HG02885 (cell line): ENCODE results near the gene SMAD3.
A peak's percentile ranks its signal among the peaks of the same experiment; 100 is the strongest.

Source experiments
- ATAC-seq: cut with Tn5 transposase; IDR thresholded peaks from one replicate; pipeline ENCODE4 v1.9.1; 2021; ENCODE audit warnings: mild to moderate bottlenecking; ENCODE audit not compliant: unreplicated experiment, poor library complexity

SMAD3 gene

DNA sequence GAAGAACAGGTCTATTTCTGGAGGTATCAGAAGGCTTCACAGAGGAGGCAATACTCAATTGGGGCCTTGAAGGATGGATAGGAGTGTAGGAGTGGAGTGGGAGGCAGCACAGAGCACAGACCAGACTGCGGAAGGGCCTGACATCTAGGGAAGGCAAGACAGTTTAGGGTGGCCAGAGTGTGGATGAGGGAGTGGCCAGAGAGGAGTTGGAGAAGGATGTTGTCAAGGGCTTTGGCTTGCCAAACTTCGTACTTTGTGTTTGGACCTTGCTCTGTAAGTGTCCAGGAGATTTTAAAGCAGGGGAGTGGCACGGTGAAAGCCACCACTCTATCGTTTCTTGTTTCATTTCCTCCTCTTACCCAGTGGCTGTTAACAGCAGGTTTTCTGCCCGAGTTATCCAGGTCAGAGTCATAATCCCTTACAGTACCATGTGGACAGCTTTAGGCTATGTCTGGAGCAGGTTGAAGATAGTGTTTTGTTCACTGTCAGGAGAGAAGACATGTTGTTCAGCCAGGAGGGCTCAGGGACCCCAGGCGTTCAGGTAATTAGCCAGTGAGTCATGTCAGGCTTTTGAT is 12.3 kb downstream of the SMAD3 start:
- ATAC-seq, result no peak

DNA sequence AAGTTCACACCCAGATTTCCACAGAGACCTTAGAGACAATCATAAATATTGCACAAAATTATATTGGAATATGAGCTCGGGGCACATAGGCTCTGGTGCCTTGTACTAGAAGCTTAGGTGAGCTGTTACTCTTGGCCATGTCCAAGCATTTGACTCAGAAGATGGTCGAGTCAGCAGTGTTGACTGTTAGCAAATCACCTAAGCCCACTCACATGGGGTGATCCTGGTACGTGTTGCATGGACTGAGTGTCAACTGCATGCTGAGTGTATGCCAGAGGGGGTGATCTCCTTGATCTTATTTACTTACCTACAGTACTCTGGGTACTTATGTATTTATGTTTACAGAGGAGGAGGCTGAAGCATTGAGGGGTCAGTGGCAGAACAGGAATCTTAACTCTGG is 14.0 kb downstream of the SMAD3 start:
- ATAC-seq, result no peak

DNA sequence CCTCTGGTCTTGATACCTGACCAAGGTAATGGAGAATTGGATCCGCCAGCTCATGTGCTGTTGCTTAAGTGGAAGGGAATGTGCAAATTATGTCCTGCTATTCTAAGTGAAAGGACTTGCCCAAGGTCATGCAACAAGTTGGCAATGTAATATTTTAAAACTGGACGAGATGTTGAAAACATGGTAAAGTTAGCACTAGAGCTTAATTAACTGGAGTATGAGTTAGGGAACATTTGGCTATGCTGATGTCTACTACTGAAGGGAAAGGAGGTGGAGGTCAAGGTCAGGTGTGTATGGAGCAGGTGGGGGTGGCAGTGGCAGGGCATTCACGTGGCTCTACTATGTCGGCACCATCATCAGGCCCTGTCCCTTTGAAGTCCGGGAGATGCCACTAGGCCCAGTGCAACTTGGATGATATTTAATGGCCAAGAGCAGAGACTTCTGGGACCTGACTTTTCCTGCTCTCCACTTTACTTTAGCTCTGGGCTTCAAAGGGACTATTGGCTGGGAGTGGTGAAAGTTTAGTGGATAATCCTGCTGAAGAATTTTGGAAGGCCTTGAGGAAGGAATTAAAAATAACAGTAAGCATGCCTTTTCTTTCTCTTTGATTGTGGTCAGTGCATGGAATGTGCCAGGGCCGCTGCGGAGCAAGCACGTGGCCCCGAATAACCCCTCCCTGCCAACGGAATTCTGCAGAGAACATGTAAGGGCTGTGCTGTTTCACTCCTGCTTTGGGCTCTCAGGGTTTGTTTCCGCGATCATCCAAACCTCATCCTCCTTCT is 14.9 kb downstream of the SMAD3 start:
- no peak for ATAC-seq

DNA sequence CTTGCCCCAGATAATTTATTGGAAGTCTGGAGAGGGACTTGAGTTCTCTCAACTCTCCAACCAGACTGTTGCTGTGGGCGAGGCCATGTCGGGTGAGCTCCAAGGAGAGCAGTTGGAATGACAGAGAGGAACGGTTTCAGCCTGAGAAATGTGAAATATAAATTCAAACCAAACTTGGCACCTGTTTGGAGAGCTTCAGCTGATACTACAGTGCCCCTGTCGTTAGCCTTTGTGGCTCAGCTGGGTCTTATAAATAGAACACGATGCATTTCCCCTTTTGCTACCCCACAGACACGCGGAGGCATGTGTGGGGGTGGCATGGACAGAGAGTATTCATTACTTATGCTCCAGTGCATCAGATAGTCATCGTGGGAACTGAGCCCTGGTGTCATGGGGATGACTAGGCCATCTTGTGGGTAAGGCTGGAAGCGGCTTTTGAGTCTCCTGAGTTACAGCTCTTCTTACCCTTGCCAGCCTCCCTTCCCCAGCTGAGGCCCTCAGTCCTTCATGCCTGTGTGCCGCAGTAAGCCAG is 15.6 kb downstream of the SMAD3 start:
- ATAC-seq, result peak; percentile 46

DNA sequence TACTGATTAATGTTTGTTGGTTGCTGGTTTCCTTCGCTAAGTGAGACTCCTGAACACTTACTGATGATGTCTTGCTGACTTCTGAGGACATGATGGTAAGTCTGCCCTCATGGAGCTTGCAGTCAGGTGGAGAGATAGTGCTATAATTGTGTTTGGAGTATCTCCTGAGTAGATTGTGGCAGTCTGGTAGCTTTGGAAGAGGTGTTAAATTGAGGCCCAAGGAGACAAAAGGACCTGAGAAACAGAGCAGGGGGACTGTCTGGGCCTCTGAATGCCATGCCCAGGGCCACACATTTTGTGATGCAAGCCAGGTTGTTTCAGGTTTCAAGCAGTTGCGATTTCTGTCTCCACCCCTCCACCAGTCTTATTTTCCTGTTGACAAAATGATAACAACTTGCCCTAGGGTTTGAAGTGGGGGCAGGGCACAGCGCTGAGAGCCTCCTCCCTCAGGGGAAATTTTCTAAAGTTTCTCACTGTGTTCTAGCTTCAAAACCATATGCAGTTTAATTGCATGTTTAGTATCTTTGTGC is 16.7 kb downstream of the SMAD3 start:
- no peak for ATAC-seq

DNA sequence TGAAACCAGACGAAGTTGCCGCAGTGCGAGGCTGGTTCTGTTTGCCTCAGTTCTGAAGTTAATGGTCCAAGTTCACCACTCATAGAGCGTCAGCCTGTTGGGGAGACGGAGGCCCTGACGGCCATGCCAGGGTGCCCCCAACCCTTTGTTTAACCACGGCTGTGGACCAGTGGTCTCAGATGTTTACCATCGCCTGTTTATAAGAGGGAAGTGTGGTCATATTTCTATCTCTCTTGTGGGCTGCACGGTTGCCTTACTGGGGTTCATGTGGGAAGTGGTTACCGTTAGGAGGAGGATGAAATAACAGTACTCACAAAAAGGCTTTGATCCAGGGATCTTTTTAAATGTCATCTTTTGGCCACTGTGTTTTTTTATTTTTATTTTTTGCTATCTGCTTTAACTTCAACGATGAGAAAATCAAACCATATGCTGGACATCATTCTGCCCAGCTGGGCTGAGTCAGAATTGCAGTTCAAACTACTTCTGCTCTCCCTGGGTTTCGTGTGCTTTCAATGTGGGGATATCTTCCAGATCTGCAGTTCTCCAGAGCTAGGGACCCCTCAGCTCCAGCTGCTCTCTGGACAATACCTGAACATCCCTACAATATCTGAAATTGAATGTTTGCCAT is 17.8 kb downstream of the SMAD3 start:
- ATAC-seq, result no peak

DNA sequence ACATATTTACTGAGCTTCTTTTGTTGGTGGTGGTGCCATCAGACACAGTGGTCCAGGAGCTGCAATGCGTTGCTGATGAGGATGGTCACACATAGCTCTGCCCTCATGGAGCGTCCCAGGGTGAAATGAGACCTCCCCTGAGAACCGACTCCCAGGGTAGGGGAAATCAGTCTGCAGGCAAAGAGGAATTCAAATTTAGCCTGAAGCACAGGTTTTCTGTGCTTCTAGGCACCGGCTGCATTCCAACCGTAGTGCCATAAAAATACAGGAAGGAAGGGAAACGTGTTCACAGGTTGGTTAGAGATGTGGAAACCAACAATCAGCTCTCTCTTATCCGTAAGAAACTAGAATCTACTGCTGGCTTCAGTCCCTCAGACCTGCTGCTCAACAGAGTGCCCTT is 19.2 kb downstream of the SMAD3 start:
- ATAC-seq, result no peak

DNA sequence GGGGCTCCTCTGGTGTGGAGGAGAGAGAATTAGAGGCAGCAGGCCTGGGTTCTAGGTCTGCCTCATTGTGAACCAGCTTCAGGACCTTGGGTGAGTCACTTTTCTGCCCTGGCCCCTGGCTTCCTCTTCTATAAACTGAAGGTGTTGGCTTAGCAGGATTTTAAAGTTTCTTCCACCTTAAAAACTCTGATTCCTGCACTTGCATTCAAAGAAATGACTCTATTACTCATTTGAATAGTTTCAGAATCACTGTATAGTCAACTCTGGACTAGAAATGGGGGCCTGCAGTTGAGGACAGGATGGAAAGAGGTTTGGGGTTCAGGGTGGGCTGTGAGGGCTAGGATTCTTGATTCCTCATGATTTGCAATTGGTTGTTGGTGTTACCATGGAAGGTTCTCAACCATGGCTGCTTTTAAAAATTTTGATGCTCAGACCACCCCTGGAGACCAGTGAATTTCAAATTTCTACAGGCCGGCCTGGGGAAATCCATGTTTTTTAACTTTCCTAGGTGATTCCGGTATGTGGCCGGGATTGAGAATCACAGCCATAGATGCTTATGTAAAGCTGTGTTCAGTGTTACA is 19.9 kb downstream of the SMAD3 start:
- peak; percentile 35 for ATAC-seq

DNA sequence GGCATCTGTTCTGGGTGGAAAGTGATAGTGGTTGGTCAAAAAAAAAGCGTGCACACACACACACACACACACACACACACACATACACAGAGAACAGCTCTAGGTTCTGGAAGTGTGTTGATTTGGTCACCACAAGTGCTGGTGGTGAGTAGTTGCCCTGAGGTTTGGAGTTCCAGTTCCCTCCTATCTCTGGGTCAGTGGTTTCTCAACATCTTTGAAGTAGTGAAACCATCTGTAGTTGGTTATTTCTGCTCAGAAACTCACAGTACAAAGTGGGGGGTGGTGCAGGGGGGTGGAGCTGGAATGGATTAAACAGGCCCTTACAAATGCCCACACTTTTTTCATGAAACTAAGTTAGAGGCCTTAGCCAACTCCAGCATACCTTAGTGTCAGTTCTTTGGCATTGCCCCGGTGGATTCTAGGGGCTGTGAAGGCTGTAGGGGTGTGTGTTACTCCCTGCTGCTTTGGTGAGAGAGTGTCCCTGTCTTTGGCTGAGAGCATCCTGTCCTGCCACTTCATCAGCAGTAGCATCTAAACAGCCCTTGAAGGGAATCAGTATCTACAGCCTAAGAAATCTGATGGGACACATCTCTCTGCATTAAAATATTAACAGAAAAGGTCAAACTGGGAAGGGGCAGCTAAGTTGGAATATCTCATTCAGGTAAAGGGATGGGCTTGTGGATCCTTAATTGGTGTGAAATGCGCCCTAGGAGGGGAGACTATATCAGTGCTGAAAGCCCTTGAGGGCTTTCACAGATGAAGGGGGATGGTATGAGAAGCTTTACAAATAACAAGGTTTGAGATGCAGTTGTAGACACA is 20.6 kb downstream of the SMAD3 start:
- peak; percentile 58 for ATAC-seq

DNA sequence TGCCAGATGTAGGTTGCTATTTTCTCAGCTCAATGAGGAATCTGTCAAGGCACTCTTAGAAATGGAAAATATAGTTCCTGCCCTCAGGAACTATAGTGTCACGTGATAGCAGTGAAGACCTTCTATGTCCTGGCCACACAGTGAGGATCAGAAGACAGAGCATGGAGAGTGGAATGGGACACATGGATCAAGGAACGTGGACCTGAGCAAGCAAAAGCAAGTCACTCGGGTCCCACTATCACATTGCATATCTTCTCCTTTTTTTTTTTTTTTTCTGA is 21.2 kb downstream of the SMAD3 start:
- ATAC-seq, result no peak

DNA sequence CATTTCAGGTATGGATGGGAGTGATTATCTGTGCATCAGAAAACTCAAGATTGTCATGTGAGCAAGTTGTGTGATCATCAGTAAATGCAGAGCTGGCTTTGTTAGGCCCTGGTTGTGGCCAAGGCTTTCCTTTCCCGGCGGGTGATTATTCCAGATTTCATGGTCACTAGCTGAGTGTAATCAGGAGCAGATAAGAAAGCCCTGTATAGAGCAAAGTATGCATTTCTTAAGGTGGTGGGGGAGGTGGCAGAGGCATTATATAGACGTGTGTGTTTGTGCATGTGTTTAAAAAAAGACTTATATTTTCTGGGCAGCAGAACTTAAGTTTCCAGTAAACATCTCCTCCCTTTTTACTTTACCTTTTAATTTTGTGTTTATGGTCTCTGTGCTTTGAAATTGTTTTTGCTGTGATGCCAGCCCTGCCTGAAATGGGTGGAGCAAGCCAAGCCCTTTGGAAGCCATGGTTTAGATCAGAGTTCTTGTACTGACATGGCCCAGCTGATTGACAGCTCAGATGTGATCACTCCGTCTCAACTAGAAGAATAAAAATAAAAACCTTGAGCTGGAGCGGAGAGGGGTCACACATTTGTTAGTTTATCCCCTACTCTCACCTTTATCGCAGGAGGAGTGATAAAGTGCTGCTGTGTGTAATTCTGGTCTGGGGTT is 22.2 kb downstream of the SMAD3 start:
- ATAC-seq, result no peak

DNA sequence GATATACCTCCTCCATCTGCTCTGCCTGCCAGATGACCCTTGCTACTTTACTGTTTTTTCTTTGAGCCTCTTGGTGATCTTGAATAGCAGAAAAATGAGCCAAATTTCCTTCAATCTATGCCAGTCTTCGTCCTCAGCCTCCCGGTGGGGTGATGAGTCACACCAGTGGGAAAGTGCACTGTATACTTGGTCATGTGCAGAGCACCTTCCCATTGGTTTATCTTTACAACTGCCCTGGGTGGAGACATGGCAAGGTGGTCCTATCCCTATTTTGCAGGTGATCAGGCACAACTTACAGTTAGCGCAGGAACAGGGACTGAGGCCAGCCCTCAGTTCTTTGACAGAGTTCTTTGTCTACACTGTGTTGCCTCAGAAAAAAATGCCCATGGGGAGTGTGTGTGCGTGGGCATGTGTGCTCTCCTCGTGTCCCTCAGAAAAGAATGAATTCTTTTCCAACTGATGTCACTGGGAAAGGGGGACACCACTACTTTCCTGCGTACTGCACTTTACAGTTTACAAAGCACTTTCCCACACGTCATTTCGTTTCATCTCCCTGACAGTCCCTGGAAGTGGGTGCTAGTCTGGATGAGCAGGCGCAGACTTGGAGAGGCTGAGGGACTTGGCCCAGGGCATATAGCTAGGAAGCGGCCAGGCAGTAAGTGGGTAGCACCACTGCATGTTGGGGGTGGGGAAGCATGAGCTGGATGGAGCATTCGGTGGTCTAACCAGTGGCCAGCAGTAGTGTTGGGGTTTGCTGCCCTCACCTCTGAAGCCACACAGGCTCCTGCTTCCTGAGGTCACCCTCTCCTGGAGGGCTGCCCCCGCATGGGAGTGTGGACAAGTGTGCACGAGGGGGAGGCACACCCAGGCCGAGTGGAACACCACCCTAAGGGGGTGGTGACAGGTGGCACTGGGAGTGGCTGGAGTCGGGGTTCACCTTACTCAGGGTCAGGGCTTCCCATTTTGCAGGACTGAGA is 24.1 kb downstream of the SMAD3 start:
- ATAC-seq, result no peak

DNA sequence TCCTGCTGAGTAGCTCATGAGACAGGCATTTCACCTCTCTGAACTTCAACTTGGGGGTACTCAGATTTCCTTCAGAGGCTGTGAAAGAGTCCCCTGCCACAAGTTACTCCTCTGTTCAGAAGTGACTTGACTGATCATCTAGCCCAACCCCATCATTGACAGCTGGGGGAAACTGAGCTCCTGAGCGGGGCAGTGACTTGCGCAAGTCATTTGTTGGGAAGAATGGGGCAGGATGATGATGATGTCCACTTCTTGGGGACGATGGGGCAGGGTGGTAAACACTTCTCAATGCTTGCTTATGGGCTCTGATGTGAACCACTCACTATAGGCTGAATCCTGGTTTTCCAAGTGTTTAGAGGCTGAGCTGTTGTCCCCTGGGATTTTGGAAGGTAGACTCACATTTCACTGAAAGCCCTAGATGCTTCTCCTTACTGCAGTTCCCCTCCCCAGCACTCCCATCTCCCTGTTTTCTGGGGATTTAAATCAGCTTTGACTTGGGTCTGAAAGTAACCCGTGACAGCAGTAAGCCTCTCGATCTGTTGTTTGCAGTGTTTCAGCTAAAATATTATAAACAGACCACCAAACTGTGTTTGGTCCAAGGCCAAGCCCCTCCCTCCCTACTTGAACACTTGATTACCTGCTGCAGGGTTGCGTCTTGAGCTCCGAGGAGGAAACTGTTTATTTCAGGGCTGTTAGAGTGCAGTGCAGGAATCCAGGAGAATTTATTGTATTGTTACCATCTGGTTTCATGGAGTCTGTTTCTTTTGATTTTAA is 25.1 kb downstream of the SMAD3 start:
- ATAC-seq, result no peak

DNA sequence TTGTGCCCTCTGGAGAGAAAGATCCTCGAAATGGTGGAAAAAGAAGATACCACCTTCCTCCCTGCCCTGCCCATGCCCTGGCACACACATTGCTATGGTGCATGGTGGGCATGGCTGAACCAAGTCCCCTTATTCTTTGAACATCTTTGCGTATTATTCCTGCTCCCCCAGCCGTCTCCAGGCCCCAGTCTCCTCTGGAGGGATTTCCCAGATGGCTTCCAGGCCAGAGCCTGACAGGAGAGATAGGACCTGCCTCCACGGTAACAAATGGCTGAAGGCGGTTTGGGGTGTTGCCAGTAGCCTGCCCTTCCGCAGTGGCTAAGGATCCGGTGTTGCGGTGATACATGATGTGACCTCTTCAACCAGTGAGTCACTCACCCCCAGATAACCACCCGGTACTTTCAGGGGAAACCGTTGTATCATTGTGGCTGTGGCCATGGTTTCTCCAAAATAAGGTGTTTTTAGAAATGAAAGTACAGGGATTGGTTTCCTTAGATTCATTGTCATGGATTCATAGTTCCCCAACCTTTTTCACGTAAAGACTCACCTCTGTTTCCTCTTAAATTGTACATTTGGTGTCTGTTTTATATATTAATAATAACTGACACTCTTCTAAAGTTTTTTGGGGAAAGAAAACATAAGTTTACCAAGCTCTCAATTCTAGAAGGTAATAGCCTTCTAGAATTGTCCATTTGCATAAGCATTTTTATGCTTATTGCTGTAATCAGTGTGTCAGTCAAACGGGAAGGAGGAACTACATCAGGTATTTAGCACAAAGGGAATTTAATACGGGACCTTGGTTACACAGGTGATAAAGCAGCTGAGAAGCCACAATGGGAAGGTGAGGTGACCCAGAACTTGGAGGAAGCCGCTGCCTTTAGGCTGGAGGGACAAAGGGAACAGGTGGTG is 25.9 kb downstream of the SMAD3 start:
- peak; percentile 81 for ATAC-seq

DNA sequence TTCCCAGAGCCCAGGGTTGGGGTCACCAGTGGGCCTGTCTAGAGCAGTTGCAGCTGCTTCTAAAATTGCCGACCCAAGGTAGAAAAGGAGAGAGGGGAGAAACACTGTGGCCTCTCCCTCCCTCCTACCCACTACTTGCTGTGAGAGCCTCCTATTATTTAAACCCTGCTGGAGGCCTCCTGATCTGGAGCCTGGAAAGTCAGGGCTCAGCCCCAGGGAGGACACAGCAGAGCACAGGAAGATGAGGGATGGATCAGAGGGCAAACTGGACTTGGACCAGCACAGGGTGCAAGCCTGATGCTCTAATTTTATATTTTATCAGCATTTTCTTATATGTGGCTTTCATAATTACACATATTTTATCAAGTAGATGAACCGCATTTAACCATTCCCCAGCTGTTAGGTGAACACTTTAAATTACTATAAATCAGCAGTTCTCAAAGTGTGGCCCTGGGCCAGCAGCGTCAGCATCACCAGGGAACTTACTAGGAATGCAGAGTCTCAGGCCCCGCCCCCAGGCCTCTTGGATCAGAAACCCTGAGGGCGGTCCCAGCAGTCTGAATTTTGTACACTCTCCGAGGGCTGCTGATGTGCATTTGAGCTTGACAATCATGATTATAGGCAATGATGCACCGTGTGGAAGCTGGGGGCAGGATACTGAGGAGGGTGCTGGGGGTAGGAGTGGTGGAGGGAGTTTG is 26.7 kb downstream of the SMAD3 start:
- no peak for ATAC-seq

DNA sequence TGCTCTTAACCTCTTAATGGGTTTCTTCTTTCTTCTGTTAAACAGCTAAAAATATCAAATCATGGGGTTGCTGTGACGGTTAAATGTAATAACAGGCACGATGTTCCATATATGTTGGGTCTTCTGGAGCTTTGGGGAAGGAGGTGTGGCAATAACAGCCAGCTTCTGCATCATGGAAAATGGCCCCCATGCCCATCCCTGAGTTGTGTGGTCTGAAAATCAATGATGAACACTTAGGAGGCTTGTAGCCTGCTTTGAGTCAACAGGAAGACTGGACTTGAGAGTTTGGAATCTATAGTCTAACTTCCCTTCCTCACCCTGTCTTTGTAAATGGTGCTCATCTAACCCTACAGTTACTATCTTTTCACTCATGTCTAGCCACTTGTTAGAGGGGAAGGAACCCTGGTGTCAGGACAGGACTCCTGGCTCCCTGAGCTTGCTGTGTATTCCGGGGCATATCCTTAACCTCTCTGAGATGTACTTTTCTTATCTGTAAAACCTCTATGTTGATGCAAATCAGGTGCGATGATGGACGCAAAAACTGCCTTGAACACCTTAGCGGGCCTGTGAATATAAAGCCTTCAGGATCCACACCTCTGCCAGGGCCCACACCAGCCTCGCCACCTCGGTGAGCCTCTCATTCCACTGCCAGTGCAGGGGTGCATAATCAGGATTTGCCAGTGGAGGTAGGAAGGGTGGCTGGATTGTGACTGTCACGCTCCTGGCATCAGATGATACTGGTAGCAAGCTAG is 27.5 kb downstream of the SMAD3 start:
- no peak for ATAC-seq
